ENCODE data around the gene EML1.

EML1 gene

GRCh38 chr14:99806836-99807235 lies 13.6 kb downstream of the EML1 start:
- no peak for DNase-seq

GRCh38 chr14:99807413-99808153 lies 14.4 kb downstream of the EML1 start:
- no peak for DNase-seq

DNA sequence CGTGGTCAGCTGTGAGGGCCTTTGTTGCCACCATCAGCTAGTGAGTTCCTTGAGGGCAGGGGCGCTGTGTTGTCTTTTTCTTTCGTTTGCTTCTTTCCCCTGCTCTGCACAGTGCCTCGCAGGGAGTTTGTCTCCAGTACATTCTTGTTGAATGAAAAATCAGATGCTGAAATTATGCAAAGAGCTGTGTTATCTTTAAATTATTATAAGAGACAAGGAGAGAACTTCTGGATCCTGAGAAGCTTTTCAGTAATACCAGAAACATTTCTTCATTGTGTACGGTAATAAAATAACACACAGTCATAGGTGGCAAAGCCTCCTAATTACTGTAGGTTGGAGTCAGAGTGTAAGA lies 14.9 kb downstream of the EML1 start:
- no peak for DNase-seq

- DNase-seq = no peak
Observed at GRCh38 chr14:99808515-99808914, 15.3 kb downstream of the EML1 start.

GRCh38 chr14:99809360-99809759 lies 16.1 kb downstream of the EML1 start:
- no peak for DNase-seq

GRCh38 chr14:99809859-99810558 lies 16.8 kb downstream of the EML1 start:
- no peak for DNase-seq

DNA sequence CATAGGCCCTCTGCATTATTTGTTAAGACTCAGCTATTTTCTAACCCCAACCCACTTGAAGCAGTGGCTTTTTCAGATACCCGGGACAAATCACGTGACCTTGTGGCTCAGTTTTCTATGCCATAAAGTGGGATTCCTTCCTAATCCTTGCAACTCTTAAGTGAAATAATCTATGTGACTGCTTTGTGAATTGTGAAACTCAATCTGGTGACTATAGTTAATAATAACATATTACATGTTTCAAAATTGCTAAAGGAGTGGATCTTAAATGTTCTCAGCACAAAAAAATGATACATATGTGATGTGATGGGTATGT lies 17.3 kb downstream of the EML1 start:
- no peak for DNase-seq

- no peak for DNase-seq
Observed at GRCh38 chr14:99812096-99812750, 19.0 kb downstream of the EML1 start.

- DNase-seq = no peak
Observed at GRCh38 chr14:99812892-99813291, 19.7 kb downstream of the EML1 start.

- no peak for DNase-seq
Observed at GRCh38 chr14:99815696-99816095, 22.5 kb downstream of the EML1 start.

DNA sequence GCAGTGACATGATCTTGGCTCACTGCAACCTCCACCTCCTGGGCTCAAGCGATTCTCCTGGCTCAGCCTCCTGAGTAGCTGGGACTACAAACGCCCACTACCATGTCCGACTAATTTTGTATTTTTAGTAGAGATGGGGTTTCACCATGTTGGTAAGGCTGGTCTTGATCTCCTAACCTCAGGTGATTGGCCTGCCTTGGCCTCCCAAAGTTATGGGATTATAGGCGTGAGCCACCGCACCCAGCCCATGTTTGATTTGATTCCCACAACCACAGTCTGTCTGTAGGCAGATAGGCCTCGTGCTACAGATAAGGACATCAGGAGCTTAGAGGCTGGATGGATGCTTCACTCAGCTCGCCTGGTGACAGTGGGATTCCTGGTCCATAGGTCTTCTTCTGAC lies 23.0 kb downstream of the EML1 start:
- no peak for DNase-seq

GRCh38 chr14:99816642-99817041 lies 23.4 kb downstream of the EML1 start:
- DNase-seq = no peak

- DNase-seq = no peak
Observed at GRCh38 chr14:99817331-99817730, 24.1 kb downstream of the EML1 start.

- no peak for DNase-seq
Observed at GRCh38 chr14:99818503-99819036, 25.4 kb downstream of the EML1 start.

DNA sequence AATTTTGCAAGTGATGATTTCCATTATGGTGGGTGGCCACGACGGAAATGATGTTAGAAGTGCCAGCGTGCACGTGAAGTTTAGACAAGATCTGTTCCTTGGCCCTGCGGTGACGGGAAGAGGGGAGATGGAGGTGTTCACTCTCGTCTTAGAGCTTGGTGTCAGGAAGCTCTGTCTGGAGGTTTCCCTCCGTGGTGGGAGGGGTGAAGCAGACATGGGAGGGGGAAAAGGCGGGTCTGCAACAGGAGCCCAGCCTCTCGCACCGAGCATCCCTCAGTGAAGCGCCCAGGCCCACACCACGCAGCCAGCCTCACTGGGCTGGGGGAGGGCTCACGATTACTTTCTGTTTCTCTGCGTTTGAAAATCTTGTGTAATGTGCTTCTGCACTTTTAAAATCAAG lies 26.3 kb downstream of the EML1 start:
- no peak for DNase-seq

GRCh38 chr14:99820702-99821331 lies 27.6 kb downstream of the EML1 start:
- no peak for DNase-seq

- DNase-seq = peak; percentile 12
Observed at GRCh38 chr14:99821519-99822508, 28.6 kb downstream of the EML1 start.

DNA sequence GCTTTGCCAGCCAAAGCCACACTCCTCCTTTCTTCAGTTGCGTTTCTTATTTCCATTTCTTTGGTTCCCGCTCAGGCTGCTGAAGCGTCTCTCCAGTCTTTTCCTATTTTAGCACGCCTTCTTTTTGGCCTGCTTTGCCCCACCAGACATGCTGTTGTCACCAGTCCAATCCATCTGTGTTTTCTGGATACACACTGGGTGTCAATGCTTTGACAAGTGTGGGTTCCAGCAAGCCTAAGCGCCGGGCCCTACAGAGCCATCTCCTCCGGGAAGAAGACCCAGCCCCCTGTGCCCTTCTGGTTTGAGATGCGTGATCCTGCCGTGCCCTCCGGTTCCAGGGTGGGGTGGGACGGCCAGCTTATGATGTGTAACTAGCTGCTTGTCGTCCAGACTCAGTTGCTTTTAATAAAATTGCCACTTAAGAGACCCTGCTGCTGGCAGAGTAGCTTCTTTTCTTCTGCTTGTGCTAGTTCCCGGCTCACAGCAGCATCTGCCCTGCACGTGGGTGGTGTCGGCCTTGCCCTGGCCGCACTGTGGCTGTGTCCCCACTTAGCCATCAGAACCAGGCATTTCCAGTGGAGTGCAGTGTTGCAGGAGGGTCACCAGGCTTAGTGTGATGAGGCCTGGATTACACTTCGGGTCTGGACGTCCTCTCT lies 29.7 kb downstream of the EML1 start:
- DNase-seq = no peak

DNA sequence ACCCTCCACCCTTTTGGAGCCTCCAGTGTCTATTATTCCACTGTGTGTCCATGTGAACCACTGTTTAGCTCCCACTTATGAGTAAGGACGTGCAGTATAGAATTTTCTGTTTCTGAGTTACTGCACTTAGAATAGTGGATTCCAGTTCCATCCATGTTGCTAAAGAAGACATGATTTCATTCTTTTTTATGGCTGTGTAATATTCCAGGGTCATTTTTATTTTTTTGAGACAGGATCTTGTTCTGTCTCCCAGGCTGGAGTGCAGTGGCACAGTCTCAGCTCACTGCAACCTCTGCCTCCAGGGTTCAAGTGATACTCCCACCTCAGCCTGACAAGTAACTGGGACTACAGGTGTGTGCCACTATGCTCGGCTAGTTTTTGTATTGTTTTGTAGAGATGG lies 31.6 kb downstream of the EML1 start:
- DNase-seq = no peak

GRCh38 chr14:99829450-99829849 lies 36.2 kb downstream of the EML1 start:
- DNase-seq = no peak

GRCh38 chr14:99831303-99831702 lies 38.1 kb downstream of the EML1 start:
- DNase-seq = no peak

Measured in central memory CD4-positive, alpha-beta T cell (primary cell).